Tibial nerve (tissue), 3 donors: ENCODE measurements around the gene MYO7A.

Experiments
- CTCF ChIP-seq, 5 experiments: fragments of 200-600 bp in 3 of 5; fragments of 450-650 bp in 2 of 5; sonication (generic) in 3 of 5; IDR thresholded peaks; one replicate each; pipeline ENCODE4 v1.5.1; 2016 to 2019; ENCODE audit warnings: antibody characterized with exemption in 5 of 5, mild to moderate bottlenecking in 3 of 5, moderate library complexity in 2 of 5
- POLR2A ChIP-seq, 2 donors: fragments of 450-650 bp; IDR thresholded peaks; one replicate each; pipeline ENCODE4 v1.6.1; 2017; ENCODE audit warnings: antibody characterized with exemption in 2 of 2, mild to moderate bottlenecking in 2 of 2, moderate library complexity in 2 of 2

GRCh38 chr11:77106759-77107158 lies 21.3 kb upstream of the MYO7A start:
- no peak for TF ChIP-seq CTCF (IDR thresholded peaks at IDR 0.05)
- no peak for TF ChIP-seq POLR2A (IDR thresholded peaks at IDR 0.05)
